ENCODE measurements around the gene RPRML. TPM values are rescaled to one million over a fixed set of nuclear protein-coding genes. Genes with fewer than 3 reads are reported as not detected.

RPRML gene
- total RNA-seq, 1 experiment from 2014 or later = 0.54 TPM

GRCh38 chr17:46971647-46972300 is 7.3 kb downstream of the RPRML start:
- no TSS peak for BruUV-seq (replicated peaks)
- DNase-seq (ENCODE audit: low read depth, low spot score) (no peak), ATAC-seq (no peak)
- Histone ChIP-seq H3K4me1 (ENCODE audit: control insufficient read depth, insufficient read depth, low read length) (peaks cover 5% of the 10 kb centered on the region; the same call in 1 of the 2 replicates), H3K9me3 (ENCODE audit: control insufficient read depth, insufficient read depth, low read depth, low read length) (no peaks in the 10 kb centered on the region), H3K4me3 (ENCODE audit: low read depth in 2 of 2, low read length in 2 of 2) (no peak overlapping the region), H3K27ac (ENCODE audit: low read length) (no peak overlapping the region), H3K36me3 (ENCODE audit: control insufficient read depth, insufficient read depth, low read length) (no peaks in the 10 kb centered on the region), H3K27me3 (ENCODE audit: control insufficient read depth, insufficient read depth, low read length) (no peaks in the 10 kb centered on the region; the same call in 1 of the 2 replicates)
- ChIA-PET POLR2A (no interaction called here), CTCF (no interaction called here)
- TF ChIP-seq CTCF (IDR thresholded peaks at IDR 0.05) (no peak), POLR2AphosphoS5 (IDR thresholded peaks at IDR 0.05; ENCODE audit: low read depth, low read length) (no peak), TCF7L2 (IDR thresholded peaks at IDR 0.05; ENCODE audit: low read depth, low read length) (no peak), REST (IDR thresholded peaks at IDR 0.05; ENCODE audit: insufficient read depth in 1 of 2, low read depth in 2 of 2, low read length in 1 of 2) (no peak), SIN3A (IDR thresholded peaks at IDR 0.05; ENCODE audit: borderline replicate concordance, insufficient read depth, low read depth, low read length) (no peak)
- intact Hi-C loops (cut with micrococcal nuclease; ENCODE audit: unreplicated experiment) = no loop called here
- in situ Hi-C loops (cut with HindIII; ENCODE audit: low pct_unique_long_range_greater_than_20kb, low sequenced_read_pairs) = no loop called here

GRCh38 chr17:46968896-46969295 is 10.2 kb downstream of the RPRML start:
- Histone ChIP-seq H3K9me3 (ENCODE audit: control insufficient read depth, insufficient read depth, low read depth, low read length) (no peaks in the 10 kb centered on the region), H3K4me3 (ENCODE audit: low read depth in 2 of 2, low read length in 2 of 2) (no peak overlapping the region), H3K4me1 (ENCODE audit: control insufficient read depth, insufficient read depth, low read length) (peaks cover 5% of the 10 kb centered on the region; the same call in 1 of the 2 replicates), H3K27ac (ENCODE audit: low read length) (no peak overlapping the region), H3K27me3 (ENCODE audit: control insufficient read depth, insufficient read depth, low read length) (no peaks in the 10 kb centered on the region; the same call in 1 of the 2 replicates), H3K36me3 (ENCODE audit: control insufficient read depth, insufficient read depth, low read length) (no peaks in the 10 kb centered on the region)
- no peak for TF ChIP-seq POLR2AphosphoS5 (IDR thresholded peaks at IDR 0.05; ENCODE audit: low read depth, low read length)
- no peak for TF ChIP-seq SIN3A (IDR thresholded peaks at IDR 0.05; ENCODE audit: borderline replicate concordance, insufficient read depth, low read depth, low read length)
- no peak for TF ChIP-seq REST (IDR thresholded peaks at IDR 0.05; ENCODE audit: insufficient read depth in 1 of 2, low read depth in 2 of 2, low read length in 1 of 2)
- TF ChIP-seq CTCF (IDR thresholded peaks at IDR 0.05) = no peak
- TF ChIP-seq TCF7L2 (IDR thresholded peaks at IDR 0.05; ENCODE audit: low read depth, low read length) = no peak
- DNase-seq (ENCODE audit: low read depth, low spot score) = no peak
- ChIA-PET CTCF (no interaction called here), POLR2A (no interaction called here)
- BruUV-seq (replicated peaks) = no TSS peak
- no peak for ATAC-seq
- in situ Hi-C loops (cut with HindIII; ENCODE audit: low pct_unique_long_range_greater_than_20kb, low sequenced_read_pairs) = no loop called here
- intact Hi-C loops (cut with micrococcal nuclease; ENCODE audit: unreplicated experiment) = no loop called here

Data from Panc1 (cell line).